ENCODE data around the gene SMCO3.

DNA sequence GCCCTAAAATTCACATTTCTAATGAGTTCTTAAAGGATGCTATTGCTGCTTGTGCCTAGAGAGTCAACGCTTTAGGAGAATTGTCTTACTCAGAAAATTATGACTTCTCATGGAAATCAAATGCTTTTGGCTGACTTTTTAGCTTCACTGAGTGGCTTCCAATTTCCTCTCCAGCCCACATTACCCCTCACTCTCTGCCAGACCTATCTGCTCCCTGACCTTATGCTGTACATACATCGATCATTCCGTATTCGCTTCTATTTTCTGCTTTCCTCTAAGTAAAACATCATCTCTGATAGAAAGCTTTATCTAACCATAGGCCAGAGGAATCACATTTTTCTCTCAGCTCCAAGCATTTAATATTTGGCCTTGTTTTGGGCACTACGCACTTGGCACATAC lies 12.5 kb upstream of the SMCO3 start:
- TF ChIP-seq, protein P1, sequence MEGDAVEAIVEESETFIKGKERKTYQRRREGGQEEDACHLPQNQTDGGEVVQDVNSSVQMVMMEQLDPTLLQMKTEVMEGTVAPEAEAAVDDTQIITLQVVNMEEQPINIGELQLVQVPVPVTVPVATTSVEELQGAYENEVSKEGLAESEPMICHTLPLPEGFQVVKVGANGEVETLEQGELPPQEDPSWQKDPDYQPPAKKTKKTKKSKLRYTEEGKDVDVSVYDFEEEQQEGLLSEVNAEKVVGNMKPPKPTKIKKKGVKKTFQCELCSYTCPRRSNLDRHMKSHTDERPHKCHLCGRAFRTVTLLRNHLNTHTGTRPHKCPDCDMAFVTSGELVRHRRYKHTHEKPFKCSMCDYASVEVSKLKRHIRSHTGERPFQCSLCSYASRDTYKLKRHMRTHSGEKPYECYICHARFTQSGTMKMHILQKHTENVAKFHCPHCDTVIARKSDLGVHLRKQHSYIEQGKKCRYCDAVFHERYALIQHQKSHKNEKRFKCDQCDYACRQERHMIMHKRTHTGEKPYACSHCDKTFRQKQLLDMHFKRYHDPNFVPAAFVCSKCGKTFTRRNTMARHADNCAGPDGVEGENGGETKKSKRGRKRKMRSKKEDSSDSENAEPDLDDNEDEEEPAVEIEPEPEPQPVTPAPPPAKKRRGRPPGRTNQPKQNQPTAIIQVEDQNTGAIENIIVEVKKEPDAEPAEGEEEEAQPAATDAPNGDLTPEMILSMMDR (IDR thresholded peaks at IDR 0.05; ENCODE audit: low read depth, low read length, poor library complexity, severe bottlenecking) = no peak
- no peak for TF ChIP-seq EZH2phosphoT487 (IDR thresholded peaks at IDR 0.05; ENCODE audit: borderline replicate concordance, low read length)

Data from DOHH2 (cell line).